ENCODE results near the gene IBA57. TPM values are rescaled to one million over a fixed set of nuclear protein-coding genes. Genes with fewer than 3 reads are reported as not detected.

IBA57 gene
- total RNA-seq, 4 donors from 2014 or later: 8.2 to 11.8 (median 10.3) TPM

DNA sequence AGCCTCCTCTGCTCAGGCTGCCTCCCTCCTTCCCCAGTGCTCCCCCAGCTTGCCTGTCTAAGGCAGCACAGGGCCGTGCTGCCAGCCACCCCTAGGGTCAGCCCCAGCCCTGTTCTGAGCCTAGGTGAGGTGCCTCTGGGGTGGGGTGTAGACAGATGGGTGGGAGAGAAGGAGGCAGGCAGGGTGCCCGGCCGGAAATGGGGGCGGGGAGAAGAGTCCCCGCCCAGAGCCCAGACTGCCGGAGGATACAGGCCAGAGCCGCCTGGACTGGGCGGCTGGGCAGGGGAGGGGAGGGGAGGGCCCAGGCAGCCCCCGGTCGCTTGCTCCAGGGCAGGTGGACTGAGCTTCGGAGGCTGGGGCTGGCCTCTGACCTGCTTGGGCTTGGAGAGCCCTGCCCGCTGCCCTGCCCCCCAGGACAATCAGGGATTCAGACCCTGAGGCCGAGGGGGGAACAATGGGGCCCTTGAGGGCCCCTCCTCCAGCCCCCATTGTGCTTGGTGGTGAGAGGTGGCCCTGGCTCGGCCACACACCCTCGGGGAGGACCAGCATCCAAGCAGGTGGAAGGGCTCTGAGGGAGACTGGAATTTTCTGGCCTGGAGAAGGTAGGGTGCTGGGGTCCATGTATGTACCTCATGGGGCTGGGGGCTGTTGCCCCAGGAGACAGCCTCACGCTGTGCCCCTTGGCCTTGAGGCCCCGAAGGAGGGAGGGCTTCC, 16.0 kb upstream of the IBA57 start, which contains the start of gene GJC2:
TSS of gene GJC2 (plus strand) at position 525 of the 714 bp plus-strand sequence. CDS start 7,829 bp downstream, outside the sequence.
- peak within 1 kb of the TSS; percentile 47 to 83 (median 76) for H3K27ac ChIP-seq
- no peaks in the 10 kb centered on the region for H3K9me3 ChIP-seq
- peaks cover 0 to 32% (median 0%) of the 10 kb centered on the region in 4 donors for H3K4me1 ChIP-seq
- H3K36me3 ChIP-seq: peaks cover 0 to 40% (median 0%) of the 10 kb centered on the region in 3 donors
- TF ChIP-seq POLR2A (IDR thresholded peaks at IDR 0.05): no peak
- TF ChIP-seq, protein P1, sequence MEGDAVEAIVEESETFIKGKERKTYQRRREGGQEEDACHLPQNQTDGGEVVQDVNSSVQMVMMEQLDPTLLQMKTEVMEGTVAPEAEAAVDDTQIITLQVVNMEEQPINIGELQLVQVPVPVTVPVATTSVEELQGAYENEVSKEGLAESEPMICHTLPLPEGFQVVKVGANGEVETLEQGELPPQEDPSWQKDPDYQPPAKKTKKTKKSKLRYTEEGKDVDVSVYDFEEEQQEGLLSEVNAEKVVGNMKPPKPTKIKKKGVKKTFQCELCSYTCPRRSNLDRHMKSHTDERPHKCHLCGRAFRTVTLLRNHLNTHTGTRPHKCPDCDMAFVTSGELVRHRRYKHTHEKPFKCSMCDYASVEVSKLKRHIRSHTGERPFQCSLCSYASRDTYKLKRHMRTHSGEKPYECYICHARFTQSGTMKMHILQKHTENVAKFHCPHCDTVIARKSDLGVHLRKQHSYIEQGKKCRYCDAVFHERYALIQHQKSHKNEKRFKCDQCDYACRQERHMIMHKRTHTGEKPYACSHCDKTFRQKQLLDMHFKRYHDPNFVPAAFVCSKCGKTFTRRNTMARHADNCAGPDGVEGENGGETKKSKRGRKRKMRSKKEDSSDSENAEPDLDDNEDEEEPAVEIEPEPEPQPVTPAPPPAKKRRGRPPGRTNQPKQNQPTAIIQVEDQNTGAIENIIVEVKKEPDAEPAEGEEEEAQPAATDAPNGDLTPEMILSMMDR (IDR thresholded peaks at IDR 0.05): no peak
- DNase-seq: peak in 1 of 3 donors; percentile 46
- no peaks in the 10 kb centered on the region for H3K27me3 ChIP-seq
- peak within 1 kb of the TSS in 1 of 4 donors; percentile 35 for H3K4me3 ChIP-seq

DNA sequence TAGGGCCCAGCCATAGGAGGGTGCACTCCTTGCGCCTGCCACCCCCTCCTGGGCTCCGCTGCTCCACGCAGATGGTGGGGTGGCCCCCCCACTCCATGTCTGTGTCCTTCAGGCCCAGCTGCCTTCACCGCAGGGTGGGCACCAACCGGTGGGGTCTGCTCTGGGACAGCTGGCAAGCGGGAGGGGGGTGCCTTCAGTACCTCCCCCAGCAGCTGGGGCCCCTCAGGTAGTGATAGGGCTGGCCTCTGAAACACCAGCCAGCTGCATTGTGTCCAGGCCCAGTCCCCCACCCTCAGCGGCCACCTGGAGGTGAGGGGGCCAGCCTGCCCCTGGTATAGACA, 15.5 kb upstream of the IBA57 start:
- DNase-seq: peak in 1 of 3 donors; percentile 42
- no peaks in the 10 kb centered on the region for H3K9me3 ChIP-seq
- no peaks in the 10 kb centered on the region for H3K27me3 ChIP-seq
- peaks cover 0 to 32% (median 0%) of the 10 kb centered on the region in 4 donors for H3K4me1 ChIP-seq
- H3K27ac ChIP-seq: peak overlapping the region; percentile 47 to 83 (median 76)
- TF ChIP-seq, protein P1 (IDR thresholded peaks at IDR 0.05): no peak
- TF ChIP-seq POLR2A (IDR thresholded peaks at IDR 0.05): no peak
- peaks cover 0 to 39% (median 0%) of the 10 kb centered on the region in 3 donors for H3K36me3 ChIP-seq
- H3K4me3 ChIP-seq: peak overlapping the region in 1 of 4 donors; percentile 35

DNA sequence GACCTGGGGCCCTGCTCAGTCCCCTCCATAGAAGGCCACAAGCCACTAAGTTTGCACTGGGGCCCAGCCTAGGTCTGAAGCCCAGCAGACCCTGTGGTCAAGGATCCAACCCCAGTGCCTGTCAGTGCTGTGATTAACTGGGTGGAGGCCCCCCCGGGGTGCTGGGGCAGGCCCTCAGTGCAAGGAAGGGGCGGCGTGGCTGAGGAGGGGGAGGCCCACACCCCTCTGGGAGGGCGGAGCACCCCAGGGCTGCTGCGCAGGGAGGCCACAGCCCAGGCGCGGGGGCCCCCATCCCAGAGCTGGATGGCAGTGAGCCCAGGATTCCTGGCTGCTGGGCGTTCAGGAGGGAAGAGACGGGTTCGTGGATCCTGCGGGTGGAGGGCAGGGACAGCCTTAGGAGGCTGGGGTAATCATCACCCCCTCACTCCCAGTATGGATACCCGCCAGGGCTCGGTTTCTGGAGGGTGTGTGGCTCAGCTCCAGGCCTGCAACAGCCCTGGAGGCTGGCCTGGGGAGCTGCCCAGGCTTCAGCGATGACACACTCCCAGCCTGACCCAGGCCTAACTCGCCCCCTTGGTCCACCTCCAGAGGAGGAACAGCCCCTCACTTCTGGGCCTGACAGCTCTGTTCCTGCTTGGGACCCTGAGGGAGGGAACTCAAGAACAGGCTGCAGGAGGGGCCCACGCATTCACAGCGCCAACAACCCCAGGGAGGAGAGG, 15.0 kb upstream of the IBA57 start:
- Histone ChIP-seq H3K36me3 (peaks cover 0 to 34% (median 0%) of the 10 kb centered on the region in 3 donors), H3K27ac (peak overlapping the region; percentile 47 to 83 (median 76)), H3K4me1 (peaks cover 0 to 32% (median 0%) of the 10 kb centered on the region in 4 donors), H3K27me3 (no peaks in the 10 kb centered on the region), H3K4me3 (peak overlapping the region in 1 of 4 donors; percentile 35), H3K9me3 (no peaks in the 10 kb centered on the region)
- peak in 1 of 3 donors; percentile 53 for DNase-seq
- TF ChIP-seq, protein P1 (IDR thresholded peaks at IDR 0.05): no peak
- no peak for TF ChIP-seq POLR2A (IDR thresholded peaks at IDR 0.05)

DNA sequence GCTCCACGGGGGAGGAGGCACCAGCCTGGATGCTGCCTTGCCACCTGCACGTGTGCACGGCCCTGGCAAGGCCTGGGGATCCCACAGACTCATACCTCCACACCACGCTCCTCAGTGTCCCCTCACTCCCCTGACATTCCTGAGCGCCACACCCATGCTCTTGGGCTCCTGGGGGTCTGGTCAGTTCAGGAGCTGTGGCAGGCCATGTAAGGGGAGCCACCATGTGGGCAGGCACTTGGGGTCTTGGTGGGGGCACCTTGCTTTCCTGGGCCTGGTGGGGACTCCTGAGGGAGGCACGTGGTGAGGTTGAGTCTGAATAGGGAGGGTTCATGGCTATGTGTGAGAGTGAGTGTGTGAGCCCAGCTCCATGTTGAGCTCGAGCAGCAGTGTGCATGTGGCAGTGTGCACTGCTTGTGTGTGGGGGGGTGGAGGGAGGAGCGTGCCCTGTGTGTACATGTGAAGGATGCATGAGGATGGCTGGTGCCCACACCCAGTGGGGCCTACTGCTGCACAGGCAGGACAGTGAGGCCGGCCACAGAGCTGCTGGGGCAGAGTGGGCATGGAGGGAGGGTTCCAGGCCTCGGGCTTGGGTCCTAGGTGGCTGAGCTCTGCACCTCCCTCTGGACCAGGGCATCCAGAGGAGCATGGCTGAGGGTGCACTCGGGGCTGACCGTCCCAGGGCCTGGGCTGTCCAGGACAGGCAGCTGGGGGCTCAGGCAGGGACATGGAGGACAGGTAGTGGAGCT, 14.3 kb upstream of the IBA57 start:
- peaks cover 0 to 28% (median 0%) of the 10 kb centered on the region in 3 donors for H3K36me3 ChIP-seq
- peak in 1 of 3 donors; percentile 46 for DNase-seq
- H3K4me1 ChIP-seq: peaks cover 0 to 32% (median 0%) of the 10 kb centered on the region in 4 donors
- no peaks in the 10 kb centered on the region for H3K9me3 ChIP-seq
- H3K27ac ChIP-seq: peak overlapping the region; percentile 47 to 83 (median 76)
- peak overlapping the region in 1 of 4 donors; percentile 35 for H3K4me3 ChIP-seq
- H3K27me3 ChIP-seq: no peaks in the 10 kb centered on the region
- no peak for TF ChIP-seq POLR2A (IDR thresholded peaks at IDR 0.05)
- TF ChIP-seq, protein P1 (IDR thresholded peaks at IDR 0.05): no peak

All from Peyer's patch (tissue), 4 donors.